DOHH2 (cell line): Measurements from ENCODE around the gene MRGPRD.

Experiments used
- H3F3A ChIP-seq: fragments of 200-600 bp; sonication (generic), shearing (Covaris generic); 2 replicates; pipeline ENCODE4 v1.6.0; 2016; ENCODE audit warnings: antibody characterized with exemption, mild to moderate bottlenecking; ENCODE audit not compliant: control insufficient read depth, insufficient read depth
- H3K27ac ChIP-seq: fragments of 200-600 bp; sonication (generic); 2 replicates; pipeline ENCODE4 v1.5.1; 2014; ENCODE audit warnings: low read depth, mild to moderate bottlenecking, low read length, moderate library complexity
- H3K27me3 ChIP-seq: fragments of 200-600 bp; sonication (generic); 2 replicates; pipeline ENCODE4 v1.6.1; 2014; ENCODE audit warnings: mild to moderate bottlenecking, low read length, mixed read lengths; ENCODE audit not compliant: control insufficient read depth
- H3K36me3 ChIP-seq: fragments of 200-600 bp; sonication (generic); 2 replicates; pipeline ENCODE4 v1.6.1; 2014; ENCODE audit warnings: mild to moderate bottlenecking, low read length, moderate library complexity, mixed read lengths; ENCODE audit not compliant: control insufficient read depth
- H3K4me1 ChIP-seq: fragments of 200-600 bp; sonication (generic); 2 replicates; pipeline ENCODE4 v1.6.1; 2014; ENCODE audit warnings: mild to moderate bottlenecking, low read length, mixed read lengths; ENCODE audit not compliant: control insufficient read depth
- H3K4me2 ChIP-seq: fragments of 200-600 bp; sonication (generic); 2 replicates; pipeline ENCODE4 v1.6.0; 2014; ENCODE audit warnings: mild to moderate bottlenecking, low read length, moderate library complexity
- H3K4me3 ChIP-seq: fragments of 200-600 bp; sonication (generic); 2 replicates; pipeline ENCODE4 v1.5.1; 2014; ENCODE audit warnings: mild to moderate bottlenecking, low read length, mixed read lengths
- H3K79me2 ChIP-seq: fragments of 200-600 bp; sonication (generic); 2 replicates; pipeline ENCODE4 v1.6.1; 2014; ENCODE audit warnings: mild to moderate bottlenecking, low read length, mixed read lengths; ENCODE audit not compliant: control insufficient read depth
- H3K9me2 ChIP-seq: fragments of 200-600 bp; sonication (generic); replicated peaks from 2 replicates; pipeline ENCODE4 v1.6.1; 2014; ENCODE audit warnings: mild to moderate bottlenecking, low read length, mixed read lengths; ENCODE audit not compliant: control insufficient read depth
- H3K9me3 ChIP-seq: fragments of 200-600 bp; sonication (generic); 2 replicates; pipeline ENCODE4 v1.6.1; 2014; ENCODE audit warnings: antibody characterized with exemption, low read length, mixed read lengths; ENCODE audit not compliant: control insufficient read depth, insufficient read depth
- H4K20me1 ChIP-seq: fragments of 200-600 bp; sonication (generic); 2 replicates; pipeline ENCODE4 v1.6.0; 2014; ENCODE audit warnings: low read depth, mild to moderate bottlenecking, antibody characterized with exemption, low read length, moderate library complexity; ENCODE audit not compliant: control insufficient read depth, insufficient read depth
- CTCF ChIP-seq: fragments of 200-600 bp; sonication (generic); IDR thresholded peaks from one replicate; pipeline ENCODE4 v1.5.1; 2014; ENCODE audit warnings: antibody characterized with exemption, mild to moderate bottlenecking, low read depth, low read length; ENCODE audit not compliant: poor library complexity, severe bottlenecking
- EZH2phosphoT487 ChIP-seq: fragments of 200-600 bp; sonication (generic); IDR thresholded peaks from 2 replicates; pipeline ENCODE4 v1.6.1; 2017; ENCODE audit warnings: borderline replicate concordance, mild to moderate bottlenecking, antibody characterized with exemption, low read length, moderate library complexity, mixed read lengths

Gene MRGPRD

DNA sequence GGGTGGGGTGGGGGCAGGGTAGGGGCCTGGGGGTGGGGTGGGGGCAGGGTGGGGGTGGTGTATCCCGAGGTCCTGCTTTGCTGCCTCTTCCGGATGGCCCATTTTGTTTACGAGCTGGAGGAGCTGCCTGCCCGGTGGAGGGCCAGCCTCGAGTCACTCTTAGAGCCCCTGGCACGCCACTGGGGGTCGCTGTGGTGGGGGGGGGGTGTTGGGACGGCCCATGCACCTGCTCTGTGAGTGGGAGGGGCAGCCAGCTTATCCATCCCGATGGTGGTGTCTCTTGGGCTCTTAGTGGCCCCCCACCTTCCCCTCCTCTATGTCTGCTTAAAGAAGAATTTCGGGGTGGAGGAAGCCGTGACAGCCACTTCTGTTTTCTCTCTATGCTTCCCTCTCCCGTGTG lies 24.6 kb downstream of the MRGPRD start:
- no peaks in the 10 kb centered on the region for H3K9me3 ChIP-seq
- H3K79me2 ChIP-seq: no peaks in the 10 kb centered on the region
- no peaks in the 10 kb centered on the region for H4K20me1 ChIP-seq
- H3K4me1 ChIP-seq: no peaks in the 10 kb centered on the region
- no peak for TF ChIP-seq EZH2phosphoT487
- peak; percentile 61 for TF ChIP-seq CTCF
- no peaks in the 10 kb centered on the region for H3K9me2 ChIP-seq
- no peak overlapping the region for H3K27ac ChIP-seq
- H3K27me3 ChIP-seq: no peaks in the 10 kb centered on the region
- H3K36me3 ChIP-seq: no peaks in the 10 kb centered on the region
- H3K4me2 ChIP-seq: no peak overlapping the region
- H3F3A ChIP-seq: no peaks in the 10 kb centered on the region
- H3K4me3 ChIP-seq: no peak overlapping the region

DNA sequence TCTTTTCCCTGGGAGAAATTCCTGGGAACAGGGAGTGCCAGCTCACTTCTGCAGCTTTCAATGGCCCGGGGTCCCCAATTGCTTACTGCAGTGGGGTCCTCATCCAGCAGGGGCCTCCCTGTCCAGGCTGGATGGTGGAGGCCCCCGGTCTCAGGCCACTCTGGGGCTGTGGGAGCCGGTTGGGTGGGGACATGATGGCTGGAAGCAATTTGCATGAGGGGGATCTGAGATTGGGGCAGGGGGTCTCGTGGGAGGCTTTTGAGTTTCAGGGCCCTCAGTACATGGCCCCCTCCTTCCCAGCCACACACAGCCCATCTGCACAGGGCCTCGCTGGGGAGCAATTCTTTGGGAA lies 25.2 kb downstream of the MRGPRD start:
- H3K36me3 ChIP-seq: no peaks in the 10 kb centered on the region
- no peaks in the 10 kb centered on the region for H4K20me1 ChIP-seq
- no peaks in the 10 kb centered on the region for H3K9me3 ChIP-seq
- no peaks in the 10 kb centered on the region for H3F3A ChIP-seq
- no peak overlapping the region for H3K27ac ChIP-seq
- H3K27me3 ChIP-seq: no peaks in the 10 kb centered on the region
- no peak overlapping the region for H3K4me2 ChIP-seq
- no peak overlapping the region for H3K4me3 ChIP-seq
- TF ChIP-seq EZH2phosphoT487 (no peak), CTCF (no peak)
- H3K9me2 ChIP-seq: no peaks in the 10 kb centered on the region
- no peaks in the 10 kb centered on the region for H3K4me1 ChIP-seq
- no peaks in the 10 kb centered on the region for H3K79me2 ChIP-seq

GRCh38 chr11:68954836-68955606 lies 25.8 kb downstream of the MRGPRD start:
- no peaks in the 10 kb centered on the region for H3K79me2 ChIP-seq
- no peaks in the 10 kb centered on the region for H4K20me1 ChIP-seq
- H3K4me1 ChIP-seq: no peaks in the 10 kb centered on the region
- H3K36me3 ChIP-seq: no peaks in the 10 kb centered on the region
- TF ChIP-seq EZH2phosphoT487: no peak
- no peak for TF ChIP-seq CTCF
- H3K27ac ChIP-seq: no peak overlapping the region
- no peaks in the 10 kb centered on the region for H3K9me3 ChIP-seq
- H3K27me3 ChIP-seq: no peaks in the 10 kb centered on the region
- no peaks in the 10 kb centered on the region for H3K9me2 ChIP-seq
- H3K4me3 ChIP-seq: no peak overlapping the region
- no peaks in the 10 kb centered on the region for H3F3A ChIP-seq
- H3K4me2 ChIP-seq: no peak overlapping the region
